GM23338 (cell line): Measurements from ENCODE around the gene PMIS2. TPM values are rescaled to one million over a fixed set of nuclear protein-coding genes. Genes with fewer than 3 reads are reported as not detected.

Experiments
- ATAC-seq: fragments of 200-7000 bp; cut with Tn5 transposase; 3 replicates; pipeline ENCODE4 v1.9.1; 2020
- DNase-seq: peaks from one replicate; pipeline ENCODE4 v3.0.0-alpha.2; 2015; ENCODE audit warnings: low spot score
- H2AFZ ChIP-seq: fragments of 200-600 bp; sonication (generic); 2 replicates; pipeline ENCODE4 v1.8.0; 2016; ENCODE audit warnings: antibody characterized with exemption, mild to moderate bottlenecking, moderate library complexity
- H3F3A ChIP-seq: fragments of 200-600 bp; sonication (generic); replicated peaks from 2 replicates; pipeline ENCODE4 v1.8.0; 2017; ENCODE audit warnings: antibody characterized with exemption, mixed run types, low read depth
- H3K27ac ChIP-seq: fragments of 200-600 bp; sonication (generic); 2 replicates; pipeline ENCODE4 v1.6.1; 2016; ENCODE audit warnings: low read depth
- H3K27me3 ChIP-seq: fragments of 200-600 bp; sonication (generic); 2 replicates; pipeline ENCODE4 v1.8.0; 2016; ENCODE audit warnings: mild to moderate bottlenecking, mixed run types, moderate library complexity; ENCODE audit not compliant: insufficient read depth
- H3K36me3 ChIP-seq: fragments of 200-600 bp; sonication (generic); 2 replicates; pipeline ENCODE4 v1.8.0; 2016; ENCODE audit warnings: mild to moderate bottlenecking; ENCODE audit not compliant: insufficient read depth
- H3K4me1 ChIP-seq: fragments of 200-600 bp; sonication (generic); 2 replicates; pipeline ENCODE4 v1.8.0; 2016; ENCODE audit warnings: mild to moderate bottlenecking, moderate library complexity; ENCODE audit not compliant: insufficient read depth
- H3K4me2 ChIP-seq: fragments of 200-600 bp; sonication (generic); 2 replicates; pipeline ENCODE4 v1.7.1; 2017; ENCODE audit warnings: mixed run types
- H3K4me3 ChIP-seq: fragments of 200-600 bp; sonication (generic); 2 replicates; pipeline ENCODE4 v1.6.1; 2016; ENCODE audit warnings: mixed run types
- H3K79me2 ChIP-seq: fragments of 200-600 bp; sonication (generic); replicated peaks from 2 replicates; pipeline ENCODE4 v1.8.0; 2017; ENCODE audit warnings: mild to moderate bottlenecking; ENCODE audit not compliant: insufficient read depth
- H3K9me2 ChIP-seq: fragments of 200-600 bp; sonication (generic); 2 replicates; pipeline ENCODE4 v1.8.0; 2017; ENCODE audit not compliant: insufficient read depth
- H4K20me1 ChIP-seq: fragments of 200-600 bp; sonication (generic); replicated peaks from 2 replicates; pipeline ENCODE4 v1.8.0; 2017; ENCODE audit warnings: mild to moderate bottlenecking; ENCODE audit not compliant: insufficient read depth
- H3K27ac Mint-ChIP-seq: 2 replicates; pipeline ENCODE4 v1.8.0; 2020; ENCODE audit warnings: inconsistent platforms, mild to moderate bottlenecking, moderate library complexity, mixed read lengths
- H3K27me3 Mint-ChIP-seq: 3 replicates; pipeline ENCODE4 v1.8.0; 2022; ENCODE audit warnings: low read depth, mild to moderate bottlenecking, moderate library complexity, mixed read lengths, inconsistent platforms; ENCODE audit not compliant: insufficient read depth, poor library complexity
- H3K36me3 Mint-ChIP-seq: 3 replicates; pipeline ENCODE4 v1.8.0; 2021; ENCODE audit warnings: low read depth, mild to moderate bottlenecking, inconsistent platforms, moderate library complexity, mixed read lengths
- H3K4me1 Mint-ChIP-seq: 3 replicates; pipeline ENCODE4 v1.8.0; 2020; ENCODE audit warnings: mild to moderate bottlenecking, inconsistent platforms, mixed read lengths
- H3K4me3 Mint-ChIP-seq: 3 replicates; pipeline ENCODE4 v1.8.0; 2021; ENCODE audit warnings: moderate library complexity, mild to moderate bottlenecking, inconsistent platforms, mixed read lengths
- H3K9me3 Mint-ChIP-seq: 3 replicates; pipeline ENCODE4 v1.8.0; 2020; ENCODE audit warnings: moderate library complexity, mild to moderate bottlenecking, inconsistent platforms, mixed read lengths
- CREB1 ChIP-seq: fragments of 250-450 bp; sonication (Bioruptor Pico); IDR thresholded peaks from 2 replicates; pipeline ENCODE4 v1.5.0; 2020; ENCODE audit warnings: low read depth, mild to moderate bottlenecking, moderate library complexity
- ETS1 ChIP-seq: IDR thresholded peaks from 2 replicates; pipeline ENCODE4 v1.6.1; 2016; ENCODE audit warnings: antibody characterized with exemption
- POLR2AphosphoS5 ChIP-seq: IDR thresholded peaks from 2 replicates; pipeline ENCODE4 v1.6.1; 2016; ENCODE audit warnings: antibody characterized with exemption, low read depth
- STAT1 ChIP-seq: IDR thresholded peaks from one replicate; pipeline ENCODE4 v1.6.1; 2016; ENCODE audit warnings: antibody characterized with exemption; ENCODE audit not compliant: unreplicated experiment
- ZNF114 ChIP-seq: fragments of 250-450 bp; sonication (Bioruptor Pico); IDR thresholded peaks from 2 replicates; pipeline ENCODE4 v1.5.0; 2020; ENCODE audit warnings: mild to moderate bottlenecking, moderate library complexity
- ZNF331 ChIP-seq: fragments of 250-450 bp; sonication (Bioruptor Pico); IDR thresholded peaks from 2 replicates; pipeline ENCODE4 v1.5.0; 2020; ENCODE audit warnings: low read depth, mild to moderate bottlenecking, moderate library complexity
- polyA plus RNA-seq: library from polyadenylated mRNA; unstranded; fragments of >200 nt; fragmentation: Nextera tagmentation; extraction: Ambion mirVana; gene quantifications from 2 replicates; pipeline ENCODE4 v1.2.1, GENCODE V29; 2016
- total RNA-seq: library from RNA; depleted of rRNA; stranded (reverse); fragments of >200 nt; shearing (Covaris generic); gene quantifications from 2 replicates; pipeline ENCODE4 v1.2.3, GENCODE V29; 2014

The PMIS2 gene
- total and polyA plus RNA-seq, 2 experiments from 2014 or later: not detected

GRCh38 chr19:35544110-35544802 is 41.7 kb upstream of the PMIS2 start:
- Histone ChIP-seq H3K4me2 (peak overlapping the region; percentile 98), H3K27me3 (no peaks in the 10 kb centered on the region), H3F3A (peaks cover 13% of the 10 kb centered on the region; the same call in 1 of the 2 replicates), H3K79me2 (peaks cover 27% of the 10 kb centered on the region), H4K20me1 (no peaks in the 10 kb centered on the region; the same call in 1 of the 2 replicates), H3K9me2 (no peaks in the 10 kb centered on the region), H3K27ac (no peak overlapping the region), H3K36me3 (peaks cover 7% of the 10 kb centered on the region; the same call in 1 of the 2 replicates), H3K4me1 (peaks cover 15% of the 10 kb centered on the region), H2AFZ (no peak overlapping the region), H3K4me3 (peak overlapping the region; percentile 99)
- no peak for DNase-seq
- H3K27me3 Mint-ChIP-seq: peaks cover 10% of the 10 kb centered on the region
- H3K36me3 Mint-ChIP-seq: peaks cover 60% of the 10 kb centered on the region
- TF ChIP-seq STAT1 (no peak), ZNF331 (CRISPR knock-in tag) (no peak)
- H3K4me3 Mint-ChIP-seq: peak overlapping the region; percentile 99
- peaks cover 41% of the 10 kb centered on the region for H3K4me1 Mint-ChIP-seq
- H3K9me3 Mint-ChIP-seq: no peaks in the 10 kb centered on the region; the same call in 2 of the 3 replicates
- no peak for ATAC-seq
- H3K27ac Mint-ChIP-seq: peak overlapping the region; percentile 90

- DNase-seq (peak; percentile 94), ATAC-seq (peak; percentile 93)
- peak within 1 kb of the TSS; percentile 99 for H3K4me3 Mint-ChIP-seq
- peak; percentile 99 for TF ChIP-seq CREB1 (CRISPR knock-in tag)
- TF ChIP-seq STAT1: no peak
- peak; percentile 85 for TF ChIP-seq POLR2AphosphoS5
- TF ChIP-seq ETS1: peak; percentile 94
- TF ChIP-seq ZNF114 (CRISPR knock-in tag): no peak
- H3K36me3 Mint-ChIP-seq: peaks cover 56% of the 10 kb centered on the region
- Histone ChIP-seq H3K4me2 (peak within 1 kb of the TSS; percentile 98), H3K9me2 (no peaks in the 10 kb centered on the region), H3K36me3 (peaks cover 7% of the 10 kb centered on the region; the same call in 1 of the 2 replicates), H3K4me3 (peak within 1 kb of the TSS; percentile 99), H3K27ac (peak within 1 kb of the TSS; percentile 81), H3K4me1 (peaks cover 15% of the 10 kb centered on the region; the same call in 1 of the 2 replicates), H4K20me1 (peaks cover 9% of the 10 kb centered on the region), H3K27me3 (no peaks in the 10 kb centered on the region), H2AFZ (peak within 1 kb of the TSS; percentile 93), H3F3A (peaks cover 13% of the 10 kb centered on the region; the same call in 1 of the 2 replicates), H3K79me2 (peaks cover 27% of the 10 kb centered on the region)
- H3K9me3 Mint-ChIP-seq: no peaks in the 10 kb centered on the region; the same call in 2 of the 3 replicates
- H3K27me3 Mint-ChIP-seq: peaks cover 10% of the 10 kb centered on the region
- H3K27ac Mint-ChIP-seq: peak within 1 kb of the TSS; percentile 96
- H3K4me1 Mint-ChIP-seq: peaks cover 34% of the 10 kb centered on the region
These were observed 40.7 kb upstream of the PMIS2 start, which contains the start of gene TMEM147 for GRCh38 chr19:35545001-35545854. TSS of gene TMEM147 (plus strand) at chr19:35545626. CDS start at chr19:35545740, 114 bp downstream.
